Left renal pelvis (tissue), 4 donors: ENCODE measurements around the gene ATAD3B. TPM values are rescaled to one million over a fixed set of nuclear protein-coding genes. Genes with fewer than 3 reads are reported as not detected.
"Not testable (repeated sequence)": the region's sequence is repeated elsewhere in the genome, so short reads cannot be mapped to it uniquely, and the experiment has no call there.

ENCODE experiments used
- DNase-seq, 4 donors: peaks; one replicate each; pipeline ENCODE4 v3.0.0-alpha.2; 2013; ENCODE audit warnings: low read depth in 4 of 4, low spot score in 3 of 4
- polyA plus RNA-seq, 4 donors: library from polyadenylated mRNA; unstranded; fragments of 120-200 nt; gene quantifications; one replicate each; pipeline ENCODE4 v1.2.1, GENCODE V29; 2013; ENCODE audit not compliant: insufficient read length in 4 of 4

The ATAD3B gene
- polyA plus RNA-seq, 4 donors, result 8.4 to 28.1 (median 14.2) TPM

GRCh38 chr1:1505801-1506200 lies 34.2 kb downstream of the ATAD3B start:
- not testable (repeated sequence) for DNase-seq

DNA sequence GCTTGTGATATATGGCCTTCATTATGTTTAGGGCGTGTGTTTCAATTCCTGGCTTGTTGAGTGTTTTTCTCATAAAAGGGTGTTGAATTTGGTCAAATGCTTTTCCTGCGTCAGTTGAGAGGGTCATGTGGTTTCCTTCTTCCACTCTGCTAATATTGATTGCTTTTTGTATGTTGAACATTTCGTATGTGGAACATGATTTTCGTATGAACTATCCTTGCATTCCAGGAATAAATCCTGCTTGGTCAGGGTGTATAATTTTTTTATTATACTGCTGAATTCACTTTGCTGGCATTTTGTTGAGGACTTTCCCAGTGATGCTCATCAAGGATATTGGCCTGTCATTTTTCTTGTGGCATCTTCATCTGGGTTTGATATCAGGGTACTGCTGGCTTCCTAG lies 35.7 kb downstream of the ATAD3B start:
- DNase-seq, result no peak

DNA sequence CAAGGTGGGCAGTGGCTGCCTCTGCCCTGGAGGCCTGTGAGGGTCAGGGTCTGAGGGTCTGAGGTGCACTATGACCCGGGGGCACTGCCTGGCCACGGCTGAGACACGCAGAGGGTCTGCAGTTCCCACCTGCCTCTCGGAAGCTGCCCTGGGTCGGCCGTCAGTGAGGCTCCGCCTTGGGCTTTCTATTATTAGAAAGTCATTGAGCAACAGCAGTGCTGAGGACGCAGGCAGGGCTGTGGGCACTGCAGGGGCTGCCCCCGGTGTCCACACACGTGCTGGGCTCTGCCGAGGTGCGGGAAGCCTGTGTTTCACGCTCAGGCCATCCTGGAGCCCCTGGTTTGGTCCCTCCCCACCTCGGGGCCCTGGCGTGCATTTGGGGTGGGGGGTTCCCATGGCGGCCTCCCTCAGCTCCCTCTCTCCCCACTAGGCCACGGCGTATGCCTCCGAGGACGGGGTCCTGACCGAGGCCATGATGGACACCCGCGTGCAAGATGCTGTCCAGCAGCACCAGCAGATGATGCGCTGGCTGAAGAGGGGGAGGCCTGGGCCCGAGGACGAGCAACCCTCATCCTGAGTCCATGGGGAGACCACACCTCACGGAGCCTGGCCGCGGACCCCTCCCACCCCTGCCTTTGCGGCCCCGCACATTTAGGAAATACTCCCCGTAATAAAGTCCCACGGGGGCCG lies 37.4 kb downstream of the ATAD3B start:
- not testable (repeated sequence) for DNase-seq

DNA sequence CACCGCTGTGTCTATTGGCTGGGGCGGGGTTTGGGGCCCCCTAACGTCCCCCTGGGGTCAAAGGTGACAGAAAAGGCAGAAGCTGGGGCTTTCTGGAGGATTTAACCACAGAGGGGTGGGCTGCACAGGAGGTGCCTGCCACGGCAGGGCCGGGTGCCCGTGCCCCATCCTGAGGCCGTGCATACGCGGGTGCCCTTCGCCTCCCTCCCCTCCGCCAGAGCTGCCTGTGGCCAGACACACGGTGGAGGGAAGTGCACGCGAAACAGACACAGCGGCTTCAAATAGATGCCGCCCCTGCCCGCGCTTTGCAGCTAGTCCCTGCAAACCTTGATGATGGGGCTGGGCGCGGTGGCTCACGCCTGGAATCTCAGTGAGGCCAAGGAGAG lies 37.9 kb downstream of the ATAD3B start:
- DNase-seq, result not testable (repeated sequence)

DNA sequence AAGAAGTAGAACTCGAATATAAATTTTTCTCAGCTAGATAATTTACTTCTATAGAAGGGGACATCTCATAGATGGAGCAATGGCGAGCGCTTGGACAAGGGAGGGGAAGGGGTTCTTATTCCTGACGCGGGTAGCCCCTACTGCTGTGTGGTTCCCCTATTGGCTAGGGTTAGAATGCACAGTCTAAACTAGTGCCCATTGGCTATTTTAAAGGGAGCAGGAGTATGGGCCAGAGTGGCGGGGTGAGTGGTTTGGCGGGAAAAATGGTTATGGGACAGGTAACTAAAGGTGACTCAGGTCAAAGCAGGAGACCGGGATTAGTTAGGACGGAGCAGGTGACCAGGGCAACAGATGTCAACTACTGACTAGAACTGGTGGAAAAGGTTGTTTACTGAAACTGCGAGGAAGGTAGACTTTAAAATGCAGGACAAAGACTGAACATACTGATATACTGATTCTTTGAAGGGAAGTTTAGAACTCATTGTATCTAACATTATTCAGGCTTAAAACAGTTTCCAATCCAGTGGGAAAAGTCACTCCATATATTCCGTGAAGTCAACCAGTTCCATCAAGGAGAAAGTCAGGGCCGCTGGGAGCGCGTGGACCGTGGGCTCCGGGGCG lies 39.5 kb downstream of the ATAD3B start:
- peak in 1 of 4 donors; percentile 10 for DNase-seq

- peak; percentile 92 to 96 (median 95) for DNase-seq
These were observed 40.1 kb downstream of the ATAD3B start, which contains the start of gene ATAD3A for GRCh38 chr1:1511533-1512285. ATAD3A (plus strand) TSS chr1:1512162; CDS start chr1:1512269, 107 bp downstream.

- DNase-seq, result not testable (repeated sequence)
These were observed 40.9 kb downstream of the ATAD3B start for GRCh38 chr1:1512425-1512824.

- not testable (repeated sequence) for DNase-seq
These were observed 42.1 kb downstream of the ATAD3B start for GRCh38 chr1:1513675-1514074.

- not testable (repeated sequence) for DNase-seq
These were observed 42.8 kb downstream of the ATAD3B start for GRCh38 chr1:1514376-1514775.

- DNase-seq, result not testable (repeated sequence)
These were observed 45.4 kb downstream of the ATAD3B start for GRCh38 chr1:1516923-1517322.

DNA sequence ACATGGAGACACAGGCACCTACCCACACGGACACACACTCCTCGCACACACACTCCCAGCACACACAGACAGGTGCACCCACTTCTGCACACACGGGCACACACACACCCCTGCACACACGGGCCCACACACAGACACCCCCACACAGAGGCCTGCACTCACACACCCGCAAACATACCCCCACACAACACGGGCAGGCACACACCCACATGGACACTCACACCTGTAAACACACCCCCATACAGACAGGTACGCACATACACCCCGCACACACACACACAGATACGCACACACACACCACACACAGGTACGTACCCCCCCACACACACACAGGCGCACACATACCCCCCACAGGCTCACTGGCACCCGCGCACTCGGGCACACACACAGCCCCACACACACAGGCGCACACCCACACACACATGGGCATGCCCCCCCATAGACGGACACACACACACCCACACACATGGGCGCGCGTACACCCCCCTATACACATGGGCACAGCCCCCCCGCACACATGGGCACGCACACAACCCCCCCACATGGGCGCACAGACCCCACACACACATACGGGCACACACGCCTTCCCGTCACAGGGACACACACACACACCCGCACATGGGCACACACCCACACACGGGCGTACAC lies 46.5 kb downstream of the ATAD3B start:
- DNase-seq, result no peak

DNA sequence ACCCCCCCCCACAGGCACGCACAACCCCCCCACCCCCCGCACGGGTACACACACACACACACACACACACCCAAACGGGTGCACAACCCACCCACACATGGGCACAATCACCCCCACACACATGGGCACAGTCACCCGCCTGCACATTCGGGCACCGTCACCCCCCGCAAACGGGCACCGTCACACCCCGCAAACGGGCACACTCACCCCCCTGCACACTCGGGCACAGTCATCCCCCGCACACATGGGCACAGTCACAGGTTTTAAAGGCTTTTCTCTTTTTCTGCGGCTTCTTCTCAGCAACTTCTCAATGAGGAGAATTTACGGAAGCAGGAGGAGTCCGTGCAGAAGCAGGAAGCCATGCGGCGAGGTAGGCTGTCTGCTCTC lies 47.0 kb downstream of the ATAD3B start:
- DNase-seq, result not testable (repeated sequence)

GRCh38 chr1:1519805-1520505 lies 48.4 kb downstream of the ATAD3B start:
- DNase-seq, result not testable (repeated sequence)

- no peak for DNase-seq
These were observed 49.8 kb downstream of the ATAD3B start for GRCh38 chr1:1521331-1521730.

- DNase-seq, result not testable (repeated sequence)
These were observed 51.0 kb downstream of the ATAD3B start for GRCh38 chr1:1522536-1522935.

DNA sequence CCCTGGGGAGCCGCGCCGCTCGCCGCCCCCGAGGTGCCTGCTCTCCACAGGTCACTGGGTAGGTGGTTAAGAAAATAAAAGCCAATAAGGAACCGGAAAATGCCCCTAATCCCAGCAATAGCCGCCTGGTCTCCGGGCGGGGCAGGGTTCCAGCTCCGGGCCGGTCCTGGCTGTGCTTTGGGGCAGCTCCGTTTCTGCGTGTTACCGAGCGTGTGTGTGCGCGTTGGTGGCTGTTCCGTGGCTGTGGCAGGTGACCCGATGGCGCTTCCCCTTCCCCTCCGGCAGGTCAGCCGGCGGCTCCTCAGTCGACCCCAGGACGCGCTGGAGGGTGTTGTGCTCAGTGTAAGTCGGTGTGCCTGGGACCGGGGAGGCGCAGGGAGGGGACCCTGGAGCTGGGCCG lies 51.7 kb downstream of the ATAD3B start:
- not testable (repeated sequence) for DNase-seq

DNA sequence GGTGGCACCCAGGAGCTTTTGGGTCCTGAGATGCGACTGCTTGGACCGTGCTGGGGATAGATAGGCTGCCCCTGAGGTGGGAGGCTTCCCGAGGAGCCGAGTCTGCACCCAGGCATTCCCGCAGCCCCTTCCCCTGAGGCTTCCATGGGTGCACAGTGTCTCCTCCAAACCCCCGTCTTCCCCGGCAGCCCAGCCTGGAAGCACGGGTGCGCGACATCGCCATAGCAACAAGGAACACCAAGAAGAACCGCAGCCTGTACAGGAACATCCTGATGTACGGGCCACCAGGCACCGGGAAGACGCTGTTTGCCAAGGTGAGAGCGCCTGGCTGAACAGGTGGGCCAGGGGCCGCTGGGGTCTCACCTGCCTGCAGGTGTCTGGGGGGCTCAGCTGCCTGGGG lies 52.1 kb downstream of the ATAD3B start:
- not testable (repeated sequence) for DNase-seq

- not testable (repeated sequence) for DNase-seq
These were observed 53.3 kb downstream of the ATAD3B start for GRCh38 chr1:1524750-1525383.

DNA sequence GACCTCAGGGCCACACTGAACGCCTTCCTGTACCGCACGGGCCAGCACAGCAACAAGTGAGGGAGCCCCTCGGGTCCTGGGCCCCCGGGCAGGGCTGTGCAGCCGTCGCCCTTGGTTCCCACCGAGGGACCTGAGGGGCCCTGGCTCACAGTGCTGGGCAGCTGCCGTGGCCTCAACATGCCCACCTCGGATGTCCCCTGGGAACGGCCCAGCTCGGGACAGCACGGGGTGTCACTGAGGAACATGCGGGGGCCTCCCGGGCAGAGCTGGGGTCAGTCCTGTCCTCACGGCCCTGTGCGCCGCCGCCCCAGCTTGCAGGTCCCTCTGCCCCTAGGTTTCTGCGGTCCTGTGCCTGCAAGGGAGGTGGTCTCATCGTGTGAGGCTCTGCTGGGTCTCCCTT lies 54.9 kb downstream of the ATAD3B start:
- DNase-seq, result not testable (repeated sequence)
